CD4-positive, alpha-beta T cell treated with Interleukin-17A for 4 hours (primary cell): ENCODE measurements around the gene CFAP141.
"Not testable (repeated sequence)": the region's sequence is repeated elsewhere in the genome, so short reads cannot be mapped to it uniquely, and the experiment has no call there.

Experiments used
- DNase-seq: peaks from one replicate; pipeline ENCODE4 v3.0.0-alpha.2; 2020; ENCODE audit warnings: mixed read lengths

The CFAP141 gene

DNA sequence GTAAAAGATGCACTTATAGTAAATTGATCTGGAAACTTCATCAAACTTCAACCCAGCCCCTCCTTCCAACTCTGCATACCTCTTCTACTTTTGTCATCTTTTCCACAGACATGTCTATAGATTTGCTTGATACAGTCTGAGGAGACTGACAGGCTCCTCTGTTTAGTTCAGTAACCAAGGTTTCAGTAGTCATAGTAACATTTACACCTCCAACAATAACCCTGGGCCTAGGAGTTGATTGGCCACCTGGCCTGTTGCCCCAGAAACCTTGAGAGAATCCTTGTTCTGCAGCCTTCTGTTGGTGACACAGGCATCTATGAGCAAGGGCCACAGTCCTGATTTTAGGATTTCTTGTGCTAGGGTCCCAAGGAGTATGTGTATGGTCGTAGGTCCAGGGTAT, at the start of gene CFAP141:
TSS of gene CFAP141 (minus strand) at position 138 of the 400 bp plus-strand sequence. CDS start at position 112, 26 bp downstream.
- no peak for DNase-seq

- no peak for DNase-seq
Measured at GRCh38 chr1:154253671-154254070, 47.5 kb upstream of the CFAP141 start.

- no peak for DNase-seq
Measured at GRCh38 chr1:154241703-154242351, 35.7 kb upstream of the CFAP141 start.

DNA sequence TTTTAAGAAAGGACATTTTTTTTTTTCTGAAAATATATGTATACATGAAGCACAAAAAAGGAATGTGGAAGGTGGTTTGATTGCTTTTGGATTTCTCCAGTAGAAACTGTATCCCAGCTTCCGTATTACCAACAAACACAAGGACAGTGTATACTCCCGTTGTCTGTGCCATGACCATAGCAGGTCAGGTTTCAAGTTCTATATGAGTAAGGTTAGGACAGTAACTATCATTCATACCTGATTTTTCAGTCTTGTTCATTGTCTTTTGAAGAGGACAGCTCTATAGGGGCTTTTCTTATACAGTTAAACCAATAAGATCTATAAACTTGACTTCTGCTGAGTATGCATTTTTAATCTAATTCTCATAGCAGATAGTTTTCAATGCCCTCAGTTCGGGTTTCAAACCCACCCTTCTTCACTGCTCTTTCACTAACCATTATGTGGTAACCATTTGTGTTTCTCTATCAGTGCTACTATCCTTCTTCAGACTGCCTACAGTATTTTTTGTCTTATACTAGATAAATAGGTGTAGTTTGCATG, 34.2 kb upstream of the CFAP141 start:
- no peak for DNase-seq

DNA sequence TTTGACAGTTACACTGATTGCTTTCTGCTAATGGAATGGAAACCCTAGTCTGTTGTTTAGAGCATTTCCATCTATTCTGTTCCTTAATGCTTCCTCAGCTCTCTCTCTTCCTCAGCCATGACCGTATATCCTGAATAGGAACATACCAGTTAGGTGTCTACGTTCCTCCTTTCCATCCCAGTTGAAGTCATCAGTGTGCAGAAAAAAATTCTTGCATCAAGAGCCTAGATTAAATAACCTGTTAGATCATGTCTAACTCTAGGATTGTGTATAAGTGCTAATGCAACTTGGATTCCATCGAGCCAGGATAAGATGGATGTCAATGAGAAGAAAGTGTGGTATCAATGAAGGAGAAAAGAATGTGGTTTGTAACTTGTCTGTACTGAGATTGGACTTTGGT, 33.4 kb upstream of the CFAP141 start:
- no peak for DNase-seq

DNA sequence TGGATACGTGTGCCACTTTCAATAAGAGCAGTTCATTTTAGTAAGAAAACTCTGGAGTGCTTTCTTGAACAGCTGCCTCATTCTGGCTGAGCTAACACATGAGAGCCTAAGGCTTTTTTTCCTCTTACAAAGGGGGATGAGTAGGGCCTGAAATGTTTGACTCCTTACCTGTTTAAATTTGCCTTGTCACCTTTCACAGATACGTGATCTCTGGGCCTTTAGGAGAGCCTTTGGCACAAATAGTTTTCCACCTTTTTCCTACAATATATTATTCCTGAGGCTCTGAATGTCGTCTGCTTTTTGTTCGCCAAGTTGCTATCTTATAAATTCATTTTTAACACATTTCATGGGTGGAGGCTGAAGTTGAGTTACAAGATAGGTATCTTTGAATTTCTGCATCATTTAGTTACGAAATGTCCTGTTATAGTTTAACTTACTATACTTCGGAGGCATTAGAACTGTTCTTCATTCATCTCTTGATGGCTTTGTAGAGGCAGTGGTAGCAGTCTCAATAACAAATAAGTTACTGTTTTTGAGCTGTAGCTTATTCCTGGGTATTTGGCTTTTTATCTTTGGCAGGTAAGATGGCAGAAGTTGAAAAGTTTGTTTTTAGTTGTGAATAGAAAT, 31.9 kb upstream of the CFAP141 start:
- no peak for DNase-seq

- no peak for DNase-seq
Measured at GRCh38 chr1:154237435-154237834, 31.3 kb upstream of the CFAP141 start.

GRCh38 chr1:154236855-154237254, 30.7 kb upstream of the CFAP141 start:
- DNase-seq: no peak

DNA sequence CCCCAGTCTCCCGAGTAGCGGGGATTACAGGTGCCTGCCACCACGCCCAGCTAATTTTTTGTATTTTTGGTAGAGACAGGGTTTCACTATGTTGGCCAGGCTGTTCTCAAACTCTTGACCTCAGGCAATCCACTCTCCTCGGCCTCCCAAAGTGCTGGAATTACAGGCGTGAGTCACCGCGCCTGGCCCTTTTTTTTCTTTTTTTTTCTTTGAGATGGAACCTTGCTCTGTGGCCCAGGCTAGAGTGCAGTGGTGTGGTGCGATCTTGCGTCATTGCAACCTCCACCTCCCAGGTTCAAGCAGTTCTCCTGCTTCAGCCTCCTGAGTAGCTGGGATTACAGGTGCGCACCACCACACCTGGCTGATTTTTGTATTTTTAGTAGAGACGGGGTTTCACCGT, 27.0 kb upstream of the CFAP141 start:
- DNase-seq: not testable (repeated sequence)

DNA sequence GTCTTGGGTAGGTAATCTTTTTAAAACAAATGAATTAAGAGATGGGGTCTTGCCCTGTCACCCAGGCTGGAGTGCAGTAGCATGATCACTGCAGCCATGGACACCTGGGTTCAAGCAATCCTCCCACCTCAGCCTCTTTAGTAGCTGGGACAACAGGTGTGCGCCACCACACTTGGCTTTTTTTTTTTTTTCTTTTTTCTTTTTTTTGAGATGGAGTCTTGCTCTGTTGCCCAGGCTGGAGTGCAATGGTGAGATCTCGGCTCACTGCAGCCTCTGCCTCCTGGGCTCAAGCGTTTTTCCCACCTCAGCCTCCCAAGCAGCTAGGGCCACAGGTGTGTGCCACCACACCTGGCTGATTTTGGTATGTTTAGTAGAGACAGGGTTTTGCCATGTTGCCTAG, 25.0 kb upstream of the CFAP141 start:
- not testable (repeated sequence) for DNase-seq

- no peak for DNase-seq
Measured at GRCh38 chr1:154225370-154225769, 19.2 kb upstream of the CFAP141 start.

DNA sequence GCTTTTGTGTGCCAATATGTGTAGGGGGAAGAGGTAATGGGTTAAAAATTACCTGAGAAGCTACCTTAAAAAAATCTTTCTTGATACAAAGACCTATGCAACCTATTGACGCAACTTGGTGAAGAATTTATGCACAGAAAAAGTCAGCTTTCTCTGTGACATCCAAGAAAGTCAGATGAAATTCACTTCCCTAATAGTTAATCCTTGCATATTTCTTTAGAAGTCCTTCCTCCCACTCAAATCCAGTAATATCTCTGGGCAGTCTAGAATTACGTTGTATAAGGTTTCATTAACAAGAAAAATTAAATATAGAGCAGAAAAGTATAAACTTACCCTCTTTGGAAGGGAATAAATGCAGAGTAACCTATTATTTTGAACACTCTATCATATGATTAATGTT, 17.5 kb upstream of the CFAP141 start:
- DNase-seq: no peak

DNA sequence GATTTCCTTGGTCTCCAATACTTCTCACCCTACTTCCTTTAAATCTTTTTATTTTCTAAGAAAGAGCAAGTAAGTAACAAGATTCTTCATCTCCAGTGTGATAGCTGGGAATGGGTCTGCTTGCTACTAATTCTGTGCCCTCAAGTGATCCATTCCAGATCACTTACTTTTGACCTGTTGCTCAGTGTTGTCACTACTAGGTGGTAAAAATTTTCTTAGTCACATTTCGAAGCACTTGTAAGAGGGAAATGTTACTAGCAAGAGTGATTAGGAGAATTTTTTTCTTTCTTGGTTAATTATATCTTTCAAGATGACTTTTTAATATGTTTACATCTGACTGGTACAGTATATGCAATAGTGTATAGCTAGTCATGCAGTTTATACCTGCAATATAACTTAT, 16.8 kb upstream of the CFAP141 start:
- DNase-seq: no peak

DNA sequence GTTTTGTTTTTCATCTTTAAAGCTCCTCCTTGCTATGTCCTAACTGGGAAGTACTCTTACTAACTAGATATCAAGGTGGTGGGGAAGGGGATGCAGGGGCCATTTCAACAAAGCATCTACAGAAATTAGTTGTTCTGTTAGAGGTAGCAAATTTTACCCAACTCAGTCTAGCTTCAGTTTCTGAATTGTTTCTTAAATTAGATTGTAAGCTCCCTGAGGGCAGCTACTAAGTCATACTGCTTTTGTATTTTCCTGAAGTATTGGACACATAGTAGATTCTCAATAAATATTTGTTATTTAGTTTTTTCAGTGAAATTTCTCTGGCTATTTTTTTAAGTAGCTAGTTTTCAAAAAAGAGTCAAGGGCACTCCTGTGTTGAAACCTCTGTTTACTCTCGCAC, 16.4 kb upstream of the CFAP141 start:
- DNase-seq: no peak

GRCh38 chr1:154221278-154222001, 15.3 kb upstream of the CFAP141 start:
- DNase-seq: peak; percentile 68

DNA sequence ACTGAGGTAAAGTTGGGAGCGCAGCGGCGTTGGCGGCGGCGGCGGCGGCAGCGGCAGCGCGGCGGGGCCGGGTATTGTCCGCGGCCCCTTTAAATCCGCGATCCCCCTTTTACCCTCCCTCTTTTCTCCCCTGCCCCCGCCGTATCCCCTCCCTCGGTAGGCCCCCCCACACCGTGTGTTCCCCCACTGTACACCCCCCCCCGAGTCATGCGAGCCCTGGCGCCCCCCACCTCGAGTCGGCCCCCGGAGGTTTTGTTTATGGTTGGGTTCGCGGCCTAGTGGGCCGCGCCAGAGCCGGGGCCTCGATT, 14.8 kb upstream of the CFAP141 start:
- no peak for DNase-seq

GRCh38 chr1:154220071-154220969, 14.2 kb upstream of the CFAP141 start, which contains the start of gene UBAP2L:
TSS of gene UBAP2L (plus strand) at chr1:154220955. CDS start at chr1:154225124, 4,169 bp downstream.
- DNase-seq: peak; percentile 99

- no peak for DNase-seq
Measured at GRCh38 chr1:154219541-154219940, 13.4 kb upstream of the CFAP141 start.

DNA sequence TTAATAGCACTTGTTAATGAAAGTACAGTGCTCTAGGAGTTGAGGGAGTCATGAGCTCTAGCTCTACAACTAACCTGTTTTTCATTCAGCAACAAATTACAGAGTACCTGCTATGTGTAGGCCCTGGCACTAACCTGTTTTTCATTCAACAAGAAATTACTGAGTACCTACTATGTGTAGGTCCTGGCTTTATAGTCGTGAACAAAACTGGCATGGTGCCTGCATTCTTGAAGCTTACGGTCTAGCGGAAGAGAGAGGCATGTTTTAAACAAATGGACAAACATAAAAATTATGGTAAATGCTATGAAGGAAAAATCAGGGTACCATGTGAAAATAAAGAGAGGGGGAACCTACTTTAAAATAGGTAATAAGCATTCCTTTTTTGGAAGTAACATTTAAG, 12.4 kb upstream of the CFAP141 start:
- DNase-seq: no peak

- no peak for DNase-seq
Measured at GRCh38 chr1:154213274-154213673, 7.1 kb upstream of the CFAP141 start.

GRCh38 chr1:154212083-154212482, 6.0 kb upstream of the CFAP141 start:
- DNase-seq: no peak

DNA sequence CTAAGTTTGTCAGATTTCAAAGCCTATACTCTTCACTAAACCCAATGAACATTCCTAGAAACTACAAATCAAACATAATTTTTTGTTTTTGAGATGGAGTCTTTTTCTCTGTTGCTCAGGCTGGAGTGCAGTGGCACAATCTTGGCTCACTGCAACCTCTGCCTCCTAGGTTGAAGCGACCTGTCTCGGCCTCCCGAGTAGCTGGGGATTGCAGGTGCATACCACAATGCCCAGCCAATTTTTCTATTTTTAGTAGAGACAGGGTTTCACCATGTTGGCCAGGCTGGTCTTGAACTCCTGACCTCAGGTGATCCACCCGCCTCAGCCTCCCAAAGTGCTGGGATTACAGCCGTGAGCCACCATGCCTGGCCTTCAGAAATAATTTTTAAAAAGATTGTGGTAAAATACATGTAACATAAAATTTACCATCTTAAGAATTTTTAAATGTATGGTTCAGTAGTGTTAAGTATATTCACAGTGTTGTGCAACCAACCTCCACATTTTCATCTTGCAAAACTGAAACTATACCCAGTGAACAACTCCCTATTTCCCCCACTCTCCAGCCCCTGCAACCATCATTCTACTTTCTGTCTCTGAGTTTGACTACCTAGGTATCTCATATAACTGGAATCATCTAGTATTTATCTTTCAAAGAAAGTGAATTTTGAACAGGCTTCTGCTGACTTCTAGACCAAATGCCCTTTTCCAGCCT, 2.7 kb upstream of the CFAP141 start:
- DNase-seq: no peak
